SK-N-SH treated with all-trans-retinoic acid at 6 μM for 48 hours (cell line): Measurements from ENCODE around the gene EPN2.

Source experiments
- ATAC-seq: fragments of 200-7000 bp; cut with Tn5 transposase; 3 replicates; pipeline ENCODE4 v1.9.1; 2020; ENCODE audit warnings: mild to moderate bottlenecking, moderate library complexity
- ARNTL ChIP-seq: fragments of 450-650 bp; formaldehyde crosslinking; IDR thresholded peaks from 2 replicates; pipeline ENCODE4 v1.5.0; 2020; ENCODE audit warnings: low read depth, mild to moderate bottlenecking, moderate library complexity, borderline replicate concordance
- BACH2 ChIP-seq: fragments of 250-450 bp; sonication (Bioruptor Pico); IDR thresholded peaks from 2 replicates; pipeline ENCODE4 v1.9.0; 2021; ENCODE audit warnings: mild to moderate bottlenecking, borderline replicate concordance
- CSDC2 ChIP-seq: fragments of 250-450 bp; sonication (Bioruptor Pico); IDR thresholded peaks from 2 replicates; pipeline ENCODE4 v1.5.0; 2020; ENCODE audit warnings: mild to moderate bottlenecking, moderate library complexity
- ESRRG ChIP-seq: fragments of 250-450 bp; sonication (Bioruptor Pico); IDR thresholded peaks from 2 replicates; pipeline ENCODE4 v1.6.1; 2021; ENCODE audit warnings: mild to moderate bottlenecking
- GLIS3 ChIP-seq: fragments of 250-450 bp; sonication (Bioruptor Pico); IDR thresholded peaks from 2 replicates; pipeline ENCODE4 v1.5.0; 2020; ENCODE audit warnings: mild to moderate bottlenecking, moderate library complexity
- ISL1 ChIP-seq: fragments of 250-450 bp; sonication (Bioruptor Pico); IDR thresholded peaks from 2 replicates; pipeline ENCODE4 v2.1.2; 2022; ENCODE audit warnings: mild to moderate bottlenecking, moderate library complexity
- OSR1 ChIP-seq: fragments of 250-450 bp; sonication (Bioruptor Pico); IDR thresholded peaks from 2 replicates; pipeline ENCODE4 v1.8.0; 2022; ENCODE audit warnings: moderate library complexity, mild to moderate bottlenecking, inconsistent platforms
- PPARA ChIP-seq: fragments of 250-450 bp; sonication (Bioruptor Pico); IDR thresholded peaks from 2 replicates; pipeline ENCODE4 v1.5.0; 2020; ENCODE audit warnings: mild to moderate bottlenecking, borderline replicate concordance
- RARB ChIP-seq: fragments of 250-450 bp; sonication (Bioruptor Pico); IDR thresholded peaks from 2 replicates; pipeline ENCODE4 v1.8.0; 2021; ENCODE audit warnings: mild to moderate bottlenecking, moderate library complexity
- SNAI2 ChIP-seq: fragments of 250-450 bp; sonication (Bioruptor Pico); IDR thresholded peaks from 2 replicates; pipeline ENCODE4 v1.5.0; 2020; ENCODE audit warnings: mild to moderate bottlenecking, moderate library complexity
- TCF4 ChIP-seq: fragments of 250-450 bp; sonication (Bioruptor Pico); IDR thresholded peaks from 2 replicates; pipeline ENCODE4 v1.8.0; 2021; ENCODE audit warnings: mild to moderate bottlenecking, moderate library complexity, borderline replicate concordance
- TOX ChIP-seq: fragments of 250-450 bp; sonication (Bioruptor Pico); IDR thresholded peaks from 2 replicates; pipeline ENCODE4 v1.8.0; 2021; ENCODE audit warnings: mild to moderate bottlenecking, moderate library complexity, borderline replicate concordance
- ZFP3 ChIP-seq: fragments of 250-450 bp; sonication (Bioruptor Pico); IDR thresholded peaks from 2 replicates; pipeline ENCODE4 v1.5.0; 2020; ENCODE audit warnings: mild to moderate bottlenecking, moderate library complexity
- ZFP30 ChIP-seq: fragments of 450-650 bp; formaldehyde crosslinking; IDR thresholded peaks from 2 replicates; pipeline ENCODE4 v1.5.0; 2022; ENCODE audit warnings: mild to moderate bottlenecking, moderate library complexity
- ZNF565 ChIP-seq: fragments of 450-650 bp; formaldehyde crosslinking; conservative IDR thresholded peaks from 2 replicates; pipeline ENCODE4 v1.5.0; 2020; ENCODE audit warnings: low read depth, mild to moderate bottlenecking, moderate library complexity
- ZNF70 ChIP-seq: fragments of 450-650 bp; formaldehyde crosslinking; IDR thresholded peaks from 2 replicates; pipeline ENCODE4 v1.5.0; 2020; ENCODE audit warnings: mild to moderate bottlenecking, moderate library complexity
- TF ChIP-seq, protein P1 (sequence below): fragments of 250-450 bp; sonication (Bioruptor Pico); IDR thresholded peaks from 2 replicates; pipeline ENCODE4 v1.5.1; 2020; ENCODE audit warnings: low read depth, mild to moderate bottlenecking, moderate library complexity
- TF ChIP-seq, protein P2 (sequence below): fragments of 250-450 bp; sonication (Bioruptor Pico); IDR thresholded peaks from 2 replicates; pipeline ENCODE4 v1.8.0; 2021; ENCODE audit warnings: low read depth, mild to moderate bottlenecking, moderate library complexity, borderline replicate concordance
- TF ChIP-seq, protein P3 (sequence below): fragments of 250-450 bp; sonication (Bioruptor Pico); IDR thresholded peaks from 2 replicates; pipeline ENCODE4 v1.8.0; 2020; ENCODE audit warnings: mild to moderate bottlenecking, moderate library complexity, borderline replicate concordance
- TF ChIP-seq, protein P4 (sequence below): fragments of 250-450 bp; sonication (Bioruptor Pico); IDR thresholded peaks from 2 replicates; pipeline ENCODE4 v1.5.1; 2021; ENCODE audit warnings: mild to moderate bottlenecking, moderate library complexity
- TF ChIP-seq, protein P5 (sequence below): fragments of 250-450 bp; sonication (Bioruptor Pico); IDR thresholded peaks from 2 replicates; pipeline ENCODE4 v1.5.0; 2020; ENCODE audit warnings: mild to moderate bottlenecking, moderate library complexity

EPN2 gene

DNA sequence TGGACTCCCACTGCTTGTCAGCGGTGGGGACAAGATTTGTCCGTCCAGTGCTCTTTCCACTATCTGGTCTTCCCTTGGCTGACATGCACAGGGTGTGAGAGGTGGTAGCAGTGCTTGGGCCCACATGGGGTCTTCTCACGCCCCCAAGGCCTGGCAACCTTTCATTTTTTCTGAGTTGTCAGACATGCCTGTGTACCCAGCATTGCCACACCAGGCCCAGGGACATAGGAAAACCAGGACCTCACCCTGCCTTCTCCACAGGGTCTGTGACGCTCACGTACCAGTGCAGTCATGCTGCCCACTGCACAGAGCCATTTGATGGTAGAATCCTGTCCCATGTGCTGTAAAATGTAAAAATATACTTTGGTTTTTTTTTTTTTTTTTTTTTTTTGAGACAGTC is 67.6 kb downstream of the EPN2 start:
- ATAC-seq: no peak
- TF ChIP-seq, protein P1, sequence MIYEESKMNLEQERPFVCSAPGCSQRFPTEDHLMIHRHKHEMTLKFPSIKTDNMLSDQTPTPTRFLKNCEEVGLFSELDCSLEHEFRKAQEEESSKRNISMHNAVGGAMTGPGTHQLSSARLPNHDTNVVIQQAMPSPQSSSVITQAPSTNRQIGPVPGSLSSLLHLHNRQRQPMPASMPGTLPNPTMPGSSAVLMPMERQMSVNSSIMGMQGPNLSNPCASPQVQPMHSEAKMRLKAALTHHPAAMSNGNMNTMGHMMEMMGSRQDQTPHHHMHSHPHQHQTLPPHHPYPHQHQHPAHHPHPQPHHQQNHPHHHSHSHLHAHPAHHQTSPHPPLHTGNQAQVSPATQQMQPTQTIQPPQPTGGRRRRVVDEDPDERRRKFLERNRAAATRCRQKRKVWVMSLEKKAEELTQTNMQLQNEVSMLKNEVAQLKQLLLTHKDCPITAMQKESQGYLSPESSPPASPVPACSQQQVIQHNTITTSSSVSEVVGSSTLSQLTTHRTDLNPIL (CRISPR knock-in tag): no peak
- TF ChIP-seq ESRRG (CRISPR knock-in tag) (no peak), ZFP3 (CRISPR knock-in tag) (no peak), SNAI2 (CRISPR knock-in tag) (no peak), ZNF565 (CRISPR knock-in tag) (no peak)
- TF ChIP-seq, protein P2, sequence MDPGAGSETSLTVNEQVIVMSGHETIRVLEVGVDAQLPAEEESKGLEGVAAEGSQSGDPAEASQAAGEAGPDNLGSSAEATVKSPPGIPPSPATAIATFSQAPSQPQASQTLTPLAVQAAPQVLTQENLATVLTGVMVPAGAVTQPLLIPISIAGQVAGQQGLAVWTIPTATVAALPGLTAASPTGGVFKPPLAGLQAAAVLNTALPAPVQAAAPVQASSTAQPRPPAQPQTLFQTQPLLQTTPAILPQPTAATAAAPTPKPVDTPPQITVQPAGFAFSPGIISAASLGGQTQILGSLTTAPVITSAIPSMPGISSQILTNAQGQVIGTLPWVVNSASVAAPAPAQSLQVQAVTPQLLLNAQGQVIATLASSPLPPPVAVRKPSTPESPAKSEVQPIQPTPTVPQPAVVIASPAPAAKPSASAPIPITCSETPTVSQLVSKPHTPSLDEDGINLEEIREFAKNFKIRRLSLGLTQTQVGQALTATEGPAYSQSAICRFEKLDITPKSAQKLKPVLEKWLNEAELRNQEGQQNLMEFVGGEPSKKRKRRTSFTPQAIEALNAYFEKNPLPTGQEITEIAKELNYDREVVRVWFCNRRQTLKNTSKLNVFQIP (CRISPR knock-in tag): no peak

DNA sequence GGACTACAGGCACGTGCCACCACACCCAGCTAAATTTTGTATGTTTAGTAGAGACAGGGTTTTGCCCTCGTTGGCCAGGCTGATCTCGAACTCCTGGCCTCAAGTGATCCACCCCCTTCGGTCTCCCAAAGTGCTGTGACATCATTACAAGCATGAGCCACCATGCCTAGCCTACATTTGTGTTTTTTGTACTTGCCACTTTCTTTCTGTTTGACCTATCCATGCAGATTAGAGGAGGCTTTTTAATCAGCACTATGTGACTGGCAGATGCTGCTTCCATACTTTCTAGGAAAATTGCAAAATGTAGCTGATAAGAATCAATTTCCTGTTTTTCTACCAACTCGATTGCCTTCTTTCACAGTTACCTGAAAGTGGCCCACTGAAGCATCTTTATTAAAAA is 68.1 kb downstream of the EPN2 start:
- no peak for ATAC-seq
- TF ChIP-seq BACH2 (no peak), CSDC2 (CRISPR knock-in tag) (no peak), ISL1 (CRISPR knock-in tag) (no peak), ZFP3 (CRISPR knock-in tag) (no peak), GLIS3 (CRISPR knock-in tag) (no peak), ARNTL (CRISPR knock-in tag) (no peak), PPARA (CRISPR knock-in tag) (no peak), TOX (no peak), ZNF70 (CRISPR knock-in tag) (no peak), ZNF565 (CRISPR knock-in tag) (no peak), TCF4 (CRISPR knock-in tag) (no peak), SNAI2 (CRISPR knock-in tag) (no peak), ZFP30 (CRISPR knock-in tag) (no peak)
- TF ChIP-seq, protein P3, sequence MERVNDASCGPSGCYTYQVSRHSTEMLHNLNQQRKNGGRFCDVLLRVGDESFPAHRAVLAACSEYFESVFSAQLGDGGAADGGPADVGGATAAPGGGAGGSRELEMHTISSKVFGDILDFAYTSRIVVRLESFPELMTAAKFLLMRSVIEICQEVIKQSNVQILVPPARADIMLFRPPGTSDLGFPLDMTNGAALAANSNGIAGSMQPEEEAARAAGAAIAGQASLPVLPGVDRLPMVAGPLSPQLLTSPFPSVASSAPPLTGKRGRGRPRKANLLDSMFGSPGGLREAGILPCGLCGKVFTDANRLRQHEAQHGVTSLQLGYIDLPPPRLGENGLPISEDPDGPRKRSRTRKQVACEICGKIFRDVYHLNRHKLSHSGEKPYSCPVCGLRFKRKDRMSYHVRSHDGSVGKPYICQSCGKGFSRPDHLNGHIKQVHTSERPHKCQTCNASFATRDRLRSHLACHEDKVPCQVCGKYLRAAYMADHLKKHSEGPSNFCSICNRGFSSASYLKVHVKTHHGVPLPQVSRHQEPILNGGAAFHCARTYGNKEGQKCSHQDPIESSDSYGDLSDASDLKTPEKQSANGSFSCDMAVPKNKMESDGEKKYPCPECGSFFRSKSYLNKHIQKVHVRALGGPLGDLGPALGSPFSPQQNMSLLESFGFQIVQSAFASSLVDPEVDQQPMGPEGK (CRISPR knock-in tag): no peak
- TF ChIP-seq, protein P4, sequence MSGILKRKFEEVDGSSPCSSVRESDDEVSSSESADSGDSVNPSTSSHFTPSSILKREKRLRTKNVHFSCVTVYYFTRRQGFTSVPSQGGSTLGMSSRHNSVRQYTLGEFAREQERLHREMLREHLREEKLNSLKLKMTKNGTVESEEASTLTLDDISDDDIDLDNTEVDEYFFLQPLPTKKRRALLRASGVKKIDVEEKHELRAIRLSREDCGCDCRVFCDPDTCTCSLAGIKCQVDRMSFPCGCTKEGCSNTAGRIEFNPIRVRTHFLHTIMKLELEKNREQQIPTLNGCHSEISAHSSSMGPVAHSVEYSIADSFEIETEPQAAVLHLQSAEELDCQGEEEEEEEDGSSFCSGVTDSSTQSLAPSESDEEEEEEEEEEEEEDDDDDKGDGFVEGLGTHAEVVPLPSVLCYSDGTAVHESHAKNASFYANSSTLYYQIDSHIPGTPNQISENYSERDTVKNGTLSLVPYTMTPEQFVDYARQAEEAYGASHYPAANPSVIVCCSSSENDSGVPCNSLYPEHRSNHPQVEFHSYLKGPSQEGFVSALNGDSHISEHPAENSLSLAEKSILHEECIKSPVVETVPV: no peak
- TF ChIP-seq, protein P5, sequence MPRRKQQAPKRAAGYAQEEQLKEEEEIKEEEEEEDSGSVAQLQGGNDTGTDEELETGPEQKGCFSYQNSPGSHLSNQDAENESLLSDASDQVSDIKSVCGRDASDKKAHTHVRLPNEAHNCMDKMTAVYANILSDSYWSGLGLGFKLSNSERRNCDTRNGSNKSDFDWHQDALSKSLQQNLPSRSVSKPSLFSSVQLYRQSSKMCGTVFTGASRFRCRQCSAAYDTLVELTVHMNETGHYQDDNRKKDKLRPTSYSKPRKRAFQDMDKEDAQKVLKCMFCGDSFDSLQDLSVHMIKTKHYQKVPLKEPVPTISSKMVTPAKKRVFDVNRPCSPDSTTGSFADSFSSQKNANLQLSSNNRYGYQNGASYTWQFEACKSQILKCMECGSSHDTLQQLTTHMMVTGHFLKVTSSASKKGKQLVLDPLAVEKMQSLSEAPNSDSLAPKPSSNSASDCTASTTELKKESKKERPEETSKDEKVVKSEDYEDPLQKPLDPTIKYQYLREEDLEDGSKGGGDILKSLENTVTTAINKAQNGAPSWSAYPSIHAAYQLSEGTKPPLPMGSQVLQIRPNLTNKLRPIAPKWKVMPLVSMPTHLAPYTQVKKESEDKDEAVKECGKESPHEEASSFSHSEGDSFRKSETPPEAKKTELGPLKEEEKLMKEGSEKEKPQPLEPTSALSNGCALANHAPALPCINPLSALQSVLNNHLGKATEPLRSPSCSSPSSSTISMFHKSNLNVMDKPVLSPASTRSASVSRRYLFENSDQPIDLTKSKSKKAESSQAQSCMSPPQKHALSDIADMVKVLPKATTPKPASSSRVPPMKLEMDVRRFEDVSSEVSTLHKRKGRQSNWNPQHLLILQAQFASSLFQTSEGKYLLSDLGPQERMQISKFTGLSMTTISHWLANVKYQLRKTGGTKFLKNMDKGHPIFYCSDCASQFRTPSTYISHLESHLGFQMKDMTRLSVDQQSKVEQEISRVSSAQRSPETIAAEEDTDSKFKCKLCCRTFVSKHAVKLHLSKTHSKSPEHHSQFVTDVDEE (CRISPR knock-in tag): no peak
- TF ChIP-seq, protein P2 (CRISPR knock-in tag): no peak

DNA sequence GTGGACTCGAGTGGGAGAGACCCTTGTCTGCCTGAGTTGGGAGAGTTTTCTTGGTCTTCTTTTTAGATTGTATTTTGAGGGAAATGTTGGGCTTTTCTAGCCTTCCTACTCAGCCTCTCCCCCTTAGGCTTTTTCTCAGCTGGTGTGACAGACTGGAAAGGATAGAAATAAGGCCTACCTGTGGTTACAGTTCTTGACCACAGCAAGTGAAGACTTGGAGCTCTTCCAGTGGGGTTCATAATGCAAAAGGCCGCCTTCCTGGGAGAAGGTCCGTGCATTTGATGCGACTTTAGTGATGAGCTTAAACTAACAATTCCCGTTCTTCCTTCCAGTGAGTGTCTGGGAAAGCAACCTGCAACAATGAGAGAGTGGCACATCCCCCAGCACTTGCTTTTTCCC is 68.6 kb downstream of the EPN2 start:
- ATAC-seq: no peak
- no peak for TF ChIP-seq ESRRG (CRISPR knock-in tag)
- TF ChIP-seq, protein P4: no peak
- no peak for TF ChIP-seq SNAI2 (CRISPR knock-in tag)
- no peak for TF ChIP-seq CSDC2 (CRISPR knock-in tag)
- no peak for TF ChIP-seq ZFP30 (CRISPR knock-in tag)
- no peak for TF ChIP-seq GLIS3 (CRISPR knock-in tag)
- no peak for TF ChIP-seq TCF4 (CRISPR knock-in tag)
- TF ChIP-seq TOX: no peak
- TF ChIP-seq, protein P3 (CRISPR knock-in tag): no peak
- TF ChIP-seq BACH2: no peak
- no peak for TF ChIP-seq ZNF565 (CRISPR knock-in tag)
- no peak for TF ChIP-seq ARNTL (CRISPR knock-in tag)
- TF ChIP-seq RARB: no peak
- no peak for TF ChIP-seq ZFP3 (CRISPR knock-in tag)
- TF ChIP-seq OSR1 (CRISPR knock-in tag): no peak
- TF ChIP-seq ISL1 (CRISPR knock-in tag): no peak
